IMR-90 (cell line): ENCODE data around the gene ZBTB48. TPM values are rescaled to one million over a fixed set of nuclear protein-coding genes. Genes with fewer than 3 reads are reported as not detected.
A peak's percentile ranks its signal among the peaks of the same experiment; 100 is the strongest.

Source experiments
- ATAC-seq: fragments of 200-7000 bp; cut with Tn5 transposase; 2 replicates; pipeline ENCODE4 v1.9.1; 2020; ENCODE audit warnings: low read depth, mild to moderate bottlenecking, moderate library complexity
- BruUV-seq: library from RNA; stranded (reverse); fragments of 400-500 nt; replicated peaks from 2 replicates; lab custom pipeline; 2021; lab: Mats Ljungman, UMichigan
- CTCF ChIA-PET: fragments of 300-600 bp; formaldehyde crosslinking; extraction: SDS; loops from one replicate; lab custom pipeline; 2021; ENCODE audit warnings: antibody characterized with exemption; lab: Yijun Ruan, JAX
- POLR2A ChIA-PET: fragments of 300-600 bp; sonication (Branson Sonifier 250); formaldehyde crosslinking; loops from one replicate; lab custom pipeline; 2022; ENCODE audit warnings: antibody characterized with exemption; ENCODE audit not compliant: unreplicated experiment; lab: Charles Lee
- DNase-seq: peaks from one replicate; pipeline ENCODE4 v3.0.0; 2013
- H2AFZ ChIP-seq: replicated peaks from 2 replicates; pipeline ENCODE3; 2013; ENCODE audit warnings: low read length, mild to moderate bottlenecking; ENCODE audit not compliant: poor library complexity
- H2AK5ac ChIP-seq: 2 replicates; pipeline ENCODE4 v1.6.1; 2013; ENCODE audit warnings: low read depth, low read length, inconsistent platforms
- H2AK9ac ChIP-seq: replicated peaks from 2 replicates; pipeline ENCODE3; 2013; ENCODE audit warnings: mild to moderate bottlenecking, low read depth, low read length, moderate library complexity; ENCODE audit not compliant: poor library complexity
- H2BK120ac ChIP-seq: 2 replicates; pipeline ENCODE4 v1.6.1; 2013; ENCODE audit warnings: low read depth, low read length, inconsistent platforms
- H2BK15ac ChIP-seq: 3 replicates; pipeline ENCODE4 v1.6.1; 2013; ENCODE audit warnings: low read depth, low read length, inconsistent platforms
- H2BK20ac ChIP-seq: 2 replicates; pipeline ENCODE4 v1.6.1; 2013; ENCODE audit warnings: low read depth, mild to moderate bottlenecking, inconsistent platforms, low read length, moderate library complexity
- H2BK5ac ChIP-seq: 2 replicates; pipeline ENCODE4 v1.6.1; 2013; ENCODE audit warnings: mild to moderate bottlenecking, low read depth, low read length, inconsistent platforms; ENCODE audit not compliant: poor library complexity, severe bottlenecking
- H3K14ac ChIP-seq: replicated peaks from 2 replicates; pipeline ENCODE4 v1.6.1; 2013; ENCODE audit warnings: low read depth, low read length, inconsistent platforms
- H3K18ac ChIP-seq: 2 replicates; pipeline ENCODE4 v1.6.1; 2013; ENCODE audit warnings: low read depth, low read length, control low read depth
- H3K23ac ChIP-seq: 2 replicates; pipeline ENCODE4 v1.6.1; 2013; ENCODE audit warnings: low read depth, low read length, inconsistent platforms
- H3K27ac ChIP-seq: 2 replicates; pipeline ENCODE4 v1.5.1; 2013; ENCODE audit warnings: mild to moderate bottlenecking, control low read depth, low read length; ENCODE audit not compliant: insufficient read depth
- H3K27me3 ChIP-seq: 2 replicates; pipeline ENCODE4 v1.6.1; 2013; ENCODE audit warnings: low read length; ENCODE audit not compliant: control insufficient read depth, insufficient read depth
- H3K36me3 ChIP-seq: 2 replicates; pipeline ENCODE4 v1.6.1; 2013; ENCODE audit warnings: low read length, mixed read lengths; ENCODE audit not compliant: control insufficient read depth, insufficient read depth
- H3K4ac ChIP-seq: 2 replicates; pipeline ENCODE4 v1.6.1; 2013; ENCODE audit warnings: low read depth, low read length, inconsistent platforms
- H3K4me1 ChIP-seq: 2 replicates; pipeline ENCODE4 v1.6.1; 2013; ENCODE audit warnings: low read length, mixed read lengths; ENCODE audit not compliant: control insufficient read depth, insufficient read depth
- H3K4me2 ChIP-seq: 2 replicates; pipeline ENCODE4 v1.6.1; 2013; ENCODE audit warnings: low read depth, mild to moderate bottlenecking, control low read depth, low read length, moderate library complexity
- H3K4me3 ChIP-seq: 2 replicates; pipeline ENCODE4 v1.5.1; 2013; ENCODE audit warnings: low read depth, mild to moderate bottlenecking, control low read depth, low read length, moderate library complexity; ENCODE audit not compliant: insufficient read depth
- H3K56ac ChIP-seq: 2 replicates; pipeline ENCODE4 v1.6.1; 2013; ENCODE audit warnings: low read length, inconsistent platforms; ENCODE audit not compliant: insufficient read depth; ENCODE audit errors: extremely low read depth
- H3K79me1 ChIP-seq, 2 experiments: 2 replicates each; pipeline ENCODE4 v1.6.1; 2013; ENCODE audit warnings: low read length in 2 of 2, inconsistent platforms in 1 of 2, low read depth in 1 of 2
- H3K9ac ChIP-seq: 2 replicates; pipeline ENCODE4 v1.6.1; 2013; ENCODE audit warnings: low read depth, low read length, control low read depth
- H3K9me1 ChIP-seq: 2 replicates; pipeline ENCODE4 v1.6.1; 2013; ENCODE audit warnings: low read length, inconsistent platforms; ENCODE audit not compliant: insufficient read depth
- H3K9me3 ChIP-seq: 2 replicates; pipeline ENCODE4 v1.6.1; 2013; ENCODE audit warnings: low read length; ENCODE audit not compliant: control insufficient read depth, insufficient read depth
- H4K20me1 ChIP-seq: 2 replicates; pipeline ENCODE4 v1.6.1; 2013; ENCODE audit warnings: low read length, inconsistent platforms; ENCODE audit not compliant: insufficient read depth
- H4K5ac ChIP-seq: 2 replicates; pipeline ENCODE4 v1.6.1; 2013; ENCODE audit warnings: mild to moderate bottlenecking, low read depth, low read length, control low read depth
- H4K8ac ChIP-seq, 2 experiments: 2 replicates each; pipeline ENCODE4 v1.6.1; 2013; ENCODE audit warnings: low read depth in 2 of 2, low read length in 2 of 2, control low read depth in 1 of 2, inconsistent platforms in 1 of 2
- H4K91ac ChIP-seq: 2 replicates; pipeline ENCODE4 v1.6.1; 2013; ENCODE audit warnings: low read depth, low read length, inconsistent platforms; ENCODE audit not compliant: insufficient read depth
- BHLHE40 ChIP-seq: fragments of 150-350 bp; IDR thresholded peaks from 2 replicates; pipeline ENCODE4 v1.6.1; 2016; ENCODE audit warnings: mild to moderate bottlenecking, low read depth, low read length
- CEBPB ChIP-seq: IDR thresholded peaks from 2 replicates; pipeline ENCODE4 v1.6.1; 2012; ENCODE audit warnings: low read depth, low read length, improper control_type of control experiment
- CHD1 ChIP-seq: IDR thresholded peaks from 2 replicates; pipeline ENCODE4 v1.6.1; 2012; ENCODE audit warnings: low read depth, low read length, improper control_type of control experiment
- ELK1 ChIP-seq: fragments of 150-350 bp; IDR thresholded peaks from 2 replicates; pipeline ENCODE4 v1.6.1; 2016; ENCODE audit warnings: low read depth, mild to moderate bottlenecking, low read length, moderate library complexity, borderline replicate concordance
- FOS ChIP-seq: fragments of 150-350 bp; IDR thresholded peaks from 2 replicates; pipeline ENCODE4 v1.6.1; 2016; ENCODE audit warnings: low read depth, low read length
- MAFK ChIP-seq: IDR thresholded peaks from 2 replicates; pipeline ENCODE4 v1.6.1; 2012; ENCODE audit warnings: low read depth, low read length, improper control_type of control experiment
- MAZ ChIP-seq: IDR thresholded peaks from 2 replicates; pipeline ENCODE4 v1.6.1; 2012; ENCODE audit warnings: low read depth, mild to moderate bottlenecking, low read length, improper control_type of control experiment, moderate library complexity, borderline replicate concordance
- MXI1 ChIP-seq: IDR thresholded peaks from 2 replicates; pipeline ENCODE4 v1.6.1; 2012; ENCODE audit warnings: low read depth, mild to moderate bottlenecking, low read length, moderate library complexity, borderline replicate concordance
- POLR2A ChIP-seq: IDR thresholded peaks from 2 replicates; pipeline ENCODE4 v1.6.1; 2012; ENCODE audit warnings: mild to moderate bottlenecking, low read depth, low read length
- RAD21 ChIP-seq: IDR thresholded peaks from 2 replicates; pipeline ENCODE4 v1.6.1; 2012; ENCODE audit warnings: low read length, improper control_type of control experiment
- RFX5 ChIP-seq: IDR thresholded peaks from 2 replicates; pipeline ENCODE4 v1.8.0; 2012; ENCODE audit warnings: low read depth, mild to moderate bottlenecking, low read length, moderate library complexity
- SMC3 ChIP-seq: fragments of 150-350 bp; IDR thresholded peaks from 2 replicates; pipeline ENCODE4 v1.6.1; 2016; ENCODE audit warnings: low read depth, mild to moderate bottlenecking, antibody characterized with exemption, low read length, moderate library complexity
- USF2 ChIP-seq: fragments of 150-350 bp; IDR thresholded peaks from 2 replicates; pipeline ENCODE4 v1.6.1; 2017; ENCODE audit warnings: mild to moderate bottlenecking, antibody characterized with exemption, low read length, low read depth
- WGBS, 2 experiments: methylation state at CpG; one replicate each; pipeline versions ENCODE4 v1.1.5 to v1.1.7; 2013; ENCODE audit warnings: missing lambda C conversion rate in 2 of 2; ENCODE audit not compliant: insufficient read length in 1 of 2; ENCODE audit errors: extremely low coverage in 2 of 2; 5-methylcytosine and 5-hydroxymethylcytosine counted together
- dilution Hi-C: fragments of 300-500 bp; cut with HindIII; formaldehyde crosslinking; loops from one replicate; pipeline ENCODE4 v1.14.3; 2018; ENCODE audit warnings: low sequenced_read_pairs; ENCODE audit not compliant: unreplicated experiment
- in situ Hi-C: fragments of 300-500 bp; cut with MboI; formaldehyde crosslinking; loops from 3 replicates; pipeline ENCODE4 v1.14.3; 2019; ENCODE audit warnings: low sequenced_read_pairs, inconsistent platforms, mixed read lengths
- intact Hi-C: fragments of 100-400 bp; cut with micrococcal nuclease; formaldehyde crosslinking; loops from 2 replicates; pipeline ENCODE4 v1.10.0; 2022
- polyA plus RNA-seq, 3 experiments: library from polyadenylated mRNA; depleted of rRNA; stranded (reverse); fragments of >200 nt; gene quantifications; 2 replicates each; pipeline ENCODE4 v1.2.3, GENCODE V29; 2012; ENCODE audit warnings: low replicate concordance in 1 of 3
- total RNA-seq: library from RNA; depleted of rRNA; stranded (reverse); fragments of >200 nt; gene quantifications from 2 replicates; pipeline ENCODE4 v1.2.3, GENCODE V29; 2012

The ZBTB48 gene
- total and polyA plus RNA-seq, 2 of the 4 experiments (the other 2 are of a cell fraction) = 9.3 to 17.5 TPM

- DNase-seq = no peak
- H2BK15ac ChIP-seq = no peak overlapping the region
- H3K9ac ChIP-seq = no peak overlapping the region
- CTCF ChIA-PET = no interaction called here
- peaks cover 10% of the 10 kb centered on the region for H3K9me1 ChIP-seq
- no peak overlapping the region for H4K91ac ChIP-seq
- dilution Hi-C loops (no loop called here), intact Hi-C loops (no loop called here), in situ Hi-C loops (no loop called here)
- no peak for ATAC-seq
- H2AK5ac ChIP-seq = no peak overlapping the region
- H4K8ac ChIP-seq = no peak overlapping the region
- no peak overlapping the region for H4K5ac ChIP-seq
- no peak overlapping the region for H3K27ac ChIP-seq
- peaks cover 42% of the 10 kb centered on the region for H3K36me3 ChIP-seq
- peak overlapping the region; percentile 63; the same call in 1 of the 2 replicates for H3K23ac ChIP-seq
- no peak overlapping the region for H2BK120ac ChIP-seq
- TF ChIP-seq BHLHE40 = no peak
- TF ChIP-seq MXI1 = no peak
- TF ChIP-seq CEBPB = no peak
- no peak for TF ChIP-seq MAZ
- no peak for TF ChIP-seq RAD21
- TF ChIP-seq CHD1 = no peak
- TF ChIP-seq USF2 = no peak
- TF ChIP-seq FOS = no peak
- no peak for TF ChIP-seq SMC3
- no peak for TF ChIP-seq POLR2A
- no peak for TF ChIP-seq MAFK
- no peak for TF ChIP-seq ELK1
- TF ChIP-seq RFX5 = no peak
- no peak overlapping the region for H3K18ac ChIP-seq
- H3K4me1 ChIP-seq = peaks cover 11% of the 10 kb centered on the region
- no peak overlapping the region for H3K4me3 ChIP-seq
- no peak overlapping the region for H2BK5ac ChIP-seq
- peak overlapping the region; percentile 11; the same call in 1 of the 2 replicates for H3K4me2 ChIP-seq
- POLR2A ChIA-PET = no interaction called here
- H3K9me3 ChIP-seq = no peaks in the 10 kb centered on the region
- H3K27me3 ChIP-seq = no peaks in the 10 kb centered on the region
- no peak overlapping the region for H3K14ac ChIP-seq
- BruUV-seq = no TSS peak
- no peak overlapping the region; the same call in 1 of the 2 replicates for H3K4ac ChIP-seq
- no peak overlapping the region for H2BK20ac ChIP-seq
- H3K56ac ChIP-seq = no peak overlapping the region
- H2AFZ ChIP-seq = no peak overlapping the region
- peaks cover 73% of the 10 kb centered on the region for H4K20me1 ChIP-seq
- no peak overlapping the region for H2AK9ac ChIP-seq
- H3K79me1 ChIP-seq = peaks cover 8 to 66% of the 10 kb centered on the region in 2 experiments; a peak in 3 of 4 replicates
- 95% methylated on average over 14 of the region's 31 CpGs; no CpG with 5 or more reads in 1 of the 2 experiments for WGBS, 2 experiments
Observed at GRCh38 chr1:6599141-6599975, 19.6 kb downstream of the ZBTB48 start.
